Natural killer cell (primary cell): ENCODE measurements around the gene FBH1. TPM values are rescaled to one million over a fixed set of nuclear protein-coding genes. Genes with fewer than 3 reads are reported as not detected.
"Not testable (repeated sequence)": the region's sequence is repeated elsewhere in the genome, so short reads cannot be mapped to it uniquely, and the experiment has no call there.

ENCODE experiments used
- ATAC-seq, 3 donors: fragments of 150-1000 bp in 2 of 3; fragments of 200-7000 bp in 1 of 3; cut with Tn5 transposase; 1 replicate in 1 of 3; 2 replicates in 2 of 3; pipeline ENCODE4 v1.10.0; 2021; ENCODE audit warnings: mild to moderate bottlenecking in 2 of 3, moderate library complexity in 2 of 3
- DNase-seq, 2 donors: peaks; one replicate each; pipeline versions ENCODE4 v3.0.0 to v3.0.0-alpha.2; 2013 to 2021; ENCODE audit warnings: mixed read lengths in 1 of 2
- H3K27ac ChIP-seq: one replicate; pipeline ENCODE4 v1.5.1; 2013; ENCODE audit warnings: mild to moderate bottlenecking, low read length
- H3K27me3 ChIP-seq: one replicate; pipeline ENCODE4 v1.6.1; 2013; ENCODE audit warnings: low read length; ENCODE audit not compliant: control insufficient read depth, insufficient read depth
- H3K36me3 ChIP-seq: one replicate; pipeline ENCODE4 v1.6.1; 2013; ENCODE audit warnings: low read length; ENCODE audit not compliant: control insufficient read depth, insufficient read depth
- H3K4me1 ChIP-seq: one replicate; pipeline ENCODE4 v1.6.1; 2013; ENCODE audit warnings: low read length; ENCODE audit not compliant: control insufficient read depth, insufficient read depth
- H3K4me3 ChIP-seq: one replicate; pipeline ENCODE4 v1.5.1; 2013; ENCODE audit warnings: low read length
- H3K9me3 ChIP-seq: one replicate; pipeline ENCODE4 v1.6.1; 2013; ENCODE audit warnings: low read length; ENCODE audit not compliant: control insufficient read depth, insufficient read depth
- H3K27ac Mint-ChIP-seq, 2 donors: one replicate each; pipeline ENCODE4 v1.8.0; 2022; ENCODE audit warnings: mild to moderate bottlenecking in 2 of 2, mixed read lengths in 2 of 2, moderate library complexity in 1 of 2
- H3K27me3 Mint-ChIP-seq, 2 donors: one replicate each; pipeline ENCODE4 v1.8.0; 2022; ENCODE audit warnings: low read depth in 2 of 2, mixed read lengths in 2 of 2
- H3K36me3 Mint-ChIP-seq: one replicate; pipeline ENCODE4 v1.8.0; 2022; ENCODE audit warnings: mixed read lengths
- H3K4me1 Mint-ChIP-seq, 2 donors: one replicate each; pipeline ENCODE4 v1.8.0; 2022; ENCODE audit warnings: mixed read lengths in 2 of 2
- H3K4me3 Mint-ChIP-seq: one replicate; pipeline ENCODE4 v1.8.0; 2022; ENCODE audit warnings: mild to moderate bottlenecking, moderate library complexity, mixed read lengths
- H3K9me3 Mint-ChIP-seq, 2 donors: one replicate each; pipeline ENCODE4 v1.8.0; 2022; ENCODE audit warnings: mixed read lengths in 2 of 2
- WGBS: methylation state at CpG from one replicate; pipeline ENCODE4 v1.1.7; 2013; ENCODE audit warnings: missing lambda C conversion rate; ENCODE audit not compliant: insufficient coverage; 5-methylcytosine and 5-hydroxymethylcytosine counted together
- intact Hi-C: fragments of 100-400 bp; cut with micrococcal nuclease; formaldehyde crosslinking; loops from one replicate; pipeline ENCODE4 v1.14.2; 2022
- total RNA-seq, 4 donors: library from RNA; stranded (reverse); fragments of 120-200 nt in 1 of 4; gene quantifications; one replicate each; pipeline versions ENCODE4 v1.2.3 to v1.2.4, GENCODE V29; 2013 to 2022
- TF ChIP-seq, protein P1 (sequence below): fragments of 200-600 bp; IDR thresholded peaks from one replicate; pipeline ENCODE4 v1.8.0; 2022; ENCODE audit warnings: antibody characterized with exemption

Gene FBH1
- total RNA-seq, 3 donors from 2014 or later (not counting 1 experiment from before 2014, with no cell fraction given): 49.3 to 64.9 (median 62.7) TPM

DNA sequence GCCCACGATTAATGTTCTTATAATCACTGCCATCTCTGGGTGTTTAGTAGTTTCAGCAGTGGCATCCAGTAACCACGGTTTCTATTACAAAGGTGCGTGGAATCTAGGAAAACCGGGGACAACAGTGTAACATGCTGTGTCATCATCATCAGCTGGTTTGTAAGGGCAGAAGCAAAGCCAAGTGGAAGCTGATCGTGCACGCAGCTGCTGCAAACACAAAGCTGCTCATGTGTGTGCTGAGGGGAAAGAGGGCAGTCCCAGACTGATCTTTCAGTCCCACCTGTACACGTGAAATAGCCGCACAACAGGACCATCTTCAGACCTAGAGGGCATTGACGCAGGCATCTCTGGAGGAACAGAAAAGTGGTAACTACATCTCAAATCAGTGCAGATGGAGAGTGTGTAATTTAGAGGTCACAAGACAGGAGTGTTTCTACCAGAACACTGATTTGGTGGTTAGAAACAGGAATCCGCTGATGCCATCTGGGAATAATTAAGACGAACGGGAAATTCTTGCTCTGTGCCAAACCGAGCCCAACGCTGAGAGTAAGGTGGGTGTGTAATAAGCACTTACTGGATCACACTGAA is 13.8 kb upstream of the FBH1 start:
- intact Hi-C loops: no loop called here
- H3K4me3 Mint-ChIP-seq: no peak overlapping the region
- peaks cover 16% of the 10 kb centered on the region for H3K36me3 ChIP-seq

DNA sequence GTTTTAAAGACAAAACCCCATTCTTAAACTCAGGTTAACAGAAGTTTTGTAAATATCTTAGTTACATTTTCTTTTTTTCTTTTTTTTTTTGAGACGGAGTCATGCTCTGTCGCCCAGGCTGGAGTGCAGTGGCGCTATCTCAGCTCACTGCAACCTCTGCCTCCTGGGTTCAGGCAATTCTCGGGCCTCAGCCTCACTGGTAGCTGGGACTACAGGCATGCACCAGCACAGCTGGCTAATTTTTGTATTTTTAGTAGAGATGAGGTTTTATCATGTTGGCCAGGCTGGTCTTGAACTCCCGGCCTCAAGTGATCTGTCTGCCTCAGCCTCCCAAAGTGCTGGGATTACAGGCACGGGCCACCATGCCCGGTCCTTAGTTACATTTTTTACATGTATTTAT is 13.0 kb upstream of the FBH1 start:
- H3K36me3 Mint-ChIP-seq, H3K4me3 ChIP-seq, H3K27me3 Mint-ChIP-seq, H3K4me1 ChIP-seq, DNase-seq, H3K9me3 Mint-ChIP-seq, H3K27me3 ChIP-seq, H3K27ac ChIP-seq, intact Hi-C loops, H3K9me3 ChIP-seq, H3K27ac Mint-ChIP-seq, H3K4me1 Mint-ChIP-seq, H3K4me3 Mint-ChIP-seq, ATAC-seq: not testable (repeated sequence)
- H3K36me3 ChIP-seq: peaks cover 17% of the 10 kb centered on the region
- 92% methylated on average over 4 of the region's 7 CpGs for WGBS

More for the DNA sequence above, 13.8 kb upstream of the FBH1 start:
- no peaks in the 10 kb centered on the region for H3K27me3 ChIP-seq
- no peak overlapping the region for H3K27ac ChIP-seq
- Mint-ChIP-seq H3K36me3 (no peaks in the 10 kb centered on the region), H3K4me1 (peaks cover 7 to 8% of the 10 kb centered on the region in 2 donors), H3K27me3 (no peaks in the 10 kb centered on the region), H3K9me3 (no peaks in the 10 kb centered on the region), H3K27ac (no peak overlapping the region)
- H3K4me1 ChIP-seq: no peaks in the 10 kb centered on the region
- no peak for DNase-seq
- TF ChIP-seq, protein P1, sequence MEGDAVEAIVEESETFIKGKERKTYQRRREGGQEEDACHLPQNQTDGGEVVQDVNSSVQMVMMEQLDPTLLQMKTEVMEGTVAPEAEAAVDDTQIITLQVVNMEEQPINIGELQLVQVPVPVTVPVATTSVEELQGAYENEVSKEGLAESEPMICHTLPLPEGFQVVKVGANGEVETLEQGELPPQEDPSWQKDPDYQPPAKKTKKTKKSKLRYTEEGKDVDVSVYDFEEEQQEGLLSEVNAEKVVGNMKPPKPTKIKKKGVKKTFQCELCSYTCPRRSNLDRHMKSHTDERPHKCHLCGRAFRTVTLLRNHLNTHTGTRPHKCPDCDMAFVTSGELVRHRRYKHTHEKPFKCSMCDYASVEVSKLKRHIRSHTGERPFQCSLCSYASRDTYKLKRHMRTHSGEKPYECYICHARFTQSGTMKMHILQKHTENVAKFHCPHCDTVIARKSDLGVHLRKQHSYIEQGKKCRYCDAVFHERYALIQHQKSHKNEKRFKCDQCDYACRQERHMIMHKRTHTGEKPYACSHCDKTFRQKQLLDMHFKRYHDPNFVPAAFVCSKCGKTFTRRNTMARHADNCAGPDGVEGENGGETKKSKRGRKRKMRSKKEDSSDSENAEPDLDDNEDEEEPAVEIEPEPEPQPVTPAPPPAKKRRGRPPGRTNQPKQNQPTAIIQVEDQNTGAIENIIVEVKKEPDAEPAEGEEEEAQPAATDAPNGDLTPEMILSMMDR: no peak
- H3K4me3 ChIP-seq: no peak overlapping the region
- WGBS: 84% methylated on average over 14 of the region's 14 CpGs
- ATAC-seq: no peak
- H3K9me3 ChIP-seq: no peaks in the 10 kb centered on the region

DNA sequence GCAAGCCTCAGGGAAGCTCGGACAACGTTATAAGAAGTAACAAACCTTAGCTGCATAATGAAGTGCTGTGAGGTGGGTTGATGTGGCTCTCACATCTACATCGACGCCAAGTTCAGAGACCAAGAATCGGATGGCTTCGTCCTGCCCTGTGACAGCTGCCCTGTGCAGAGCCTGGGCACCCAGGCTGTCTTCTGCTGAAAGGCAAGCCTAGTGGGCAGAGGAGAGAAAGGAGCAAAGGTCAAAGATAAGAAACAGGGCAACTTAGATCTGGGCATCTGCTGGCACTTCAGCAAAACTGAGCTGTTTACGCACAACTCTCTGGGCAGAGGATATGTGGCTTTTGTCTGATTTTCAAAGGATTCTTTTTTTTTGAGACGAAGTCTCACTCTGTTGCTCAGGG is 7.1 kb upstream of the FBH1 start:
- no peak overlapping the region for H3K4me3 Mint-ChIP-seq
- TF ChIP-seq, protein P1: no peak
- Histone ChIP-seq H3K27ac (no peak overlapping the region), H3K36me3 (peaks cover 24% of the 10 kb centered on the region), H3K9me3 (no peaks in the 10 kb centered on the region), H3K27me3 (no peaks in the 10 kb centered on the region), H3K4me3 (no peak overlapping the region), H3K4me1 (peaks cover 1% of the 10 kb centered on the region)
- H3K27me3 Mint-ChIP-seq: no peaks in the 10 kb centered on the region
- 95% methylated on average over 7 of the region's 8 CpGs for WGBS
- no peak overlapping the region for H3K27ac Mint-ChIP-seq
- intact Hi-C loops: no loop called here
- ATAC-seq (no peak), DNase-seq (no peak)
- H3K36me3 Mint-ChIP-seq: peaks cover 11% of the 10 kb centered on the region
- H3K9me3 Mint-ChIP-seq: no peaks in the 10 kb centered on the region
- H3K4me1 Mint-ChIP-seq: peaks cover 0 to 4% of the 10 kb centered on the region in 2 donors

DNA sequence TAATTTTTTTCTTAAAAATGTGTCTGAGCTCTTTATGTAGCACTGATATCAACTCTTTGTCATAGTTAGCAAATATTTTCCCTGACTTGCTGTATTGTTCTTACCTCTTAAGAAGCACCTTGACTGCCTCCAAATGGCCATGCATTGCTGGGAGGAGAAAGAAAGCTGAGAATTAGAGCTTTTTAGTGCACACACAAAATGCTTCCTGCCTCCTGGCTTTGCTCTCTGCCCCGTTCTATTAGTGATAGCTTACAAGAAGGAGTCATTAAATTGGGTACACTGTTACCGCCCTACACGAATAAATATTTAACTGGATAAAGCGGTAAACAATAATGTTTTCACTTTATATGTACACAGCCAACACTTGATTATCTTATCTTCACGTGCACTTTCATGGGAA is 4.4 kb upstream of the FBH1 start:
- peaks cover 14% of the 10 kb centered on the region for H3K4me1 ChIP-seq
- Mint-ChIP-seq H3K4me3 (no peak overlapping the region), H3K27ac (no peak overlapping the region), H3K36me3 (peaks cover 11% of the 10 kb centered on the region), H3K9me3 (no peaks in the 10 kb centered on the region), H3K27me3 (no peaks in the 10 kb centered on the region), H3K4me1 (peaks cover 10 to 21% of the 10 kb centered on the region in 2 donors)
- H3K27me3 ChIP-seq: no peaks in the 10 kb centered on the region
- peaks cover 18% of the 10 kb centered on the region for H3K36me3 ChIP-seq
- H3K27ac ChIP-seq: no peak overlapping the region
- ATAC-seq (no peak), DNase-seq (no peak)
- no peaks in the 10 kb centered on the region for H3K9me3 ChIP-seq
- H3K4me3 ChIP-seq: no peak overlapping the region
- intact Hi-C loops: no loop called here
- 93% methylated on average over 5 of the region's 5 CpGs for WGBS
- TF ChIP-seq, protein P1: no peak
